ENCODE data around the gene KLHL3. TPM values are rescaled to one million over a fixed set of nuclear protein-coding genes. Genes with fewer than 3 reads are reported as not detected.

The KLHL3 gene
- total and polyA plus RNA-seq, 2 experiments from 2014 or later, result 4.9 to 10.8 TPM

GRCh38 chr5:137672881-137673280 is 63.0 kb downstream of the KLHL3 start:
- H3K36me3 Mint-ChIP-seq (ENCODE audit: low read depth), result peaks cover 3% of the 10 kb centered on the region; the same call in 2 of the 3 replicates
- Histone ChIP-seq H3K9me2 (ENCODE audit: insufficient read depth) (no peaks in the 10 kb centered on the region), H3F3A (replicated peaks; ENCODE audit: low read depth) (no peaks in the 10 kb centered on the region), H3K4me3 (no peak overlapping the region), H3K36me3 (ENCODE audit: insufficient read depth) (no peaks in the 10 kb centered on the region; the same call in 1 of the 2 replicates), H3K4me1 (ENCODE audit: insufficient read depth) (no peaks in the 10 kb centered on the region), H3K79me2 (replicated peaks; ENCODE audit: insufficient read depth) (no peaks in the 10 kb centered on the region), H4K20me1 (replicated peaks; ENCODE audit: insufficient read depth) (no peaks in the 10 kb centered on the region), H3K27ac (ENCODE audit: low read depth) (no peak overlapping the region), H3K4me2 (no peak overlapping the region), H2AFZ (no peak overlapping the region), H3K27me3 (ENCODE audit: insufficient read depth) (no peaks in the 10 kb centered on the region)
- H3K4me3 Mint-ChIP-seq, result no peak overlapping the region
- H3K9me3 Mint-ChIP-seq, result no peaks in the 10 kb centered on the region
- ATAC-seq (no peak), DNase-seq (ENCODE audit: low spot score) (no peak)
- no peaks in the 10 kb centered on the region for H3K4me1 Mint-ChIP-seq
- TF ChIP-seq EZH2 (IDR thresholded peaks at IDR 0.05; ENCODE audit: low read depth, unreplicated experiment), result no peak
- no peak for TF ChIP-seq POLR2AphosphoS5 (IDR thresholded peaks at IDR 0.05; ENCODE audit: low read depth)
- TF ChIP-seq ZNF114 (CRISPR knock-in tag; IDR thresholded peaks at IDR 0.05), result no peak
- TF ChIP-seq STAT1 (IDR thresholded peaks at IDR 0.05; ENCODE audit: unreplicated experiment), result no peak
- no peak for TF ChIP-seq NANOG (IDR thresholded peaks at IDR 0.05; ENCODE audit: borderline replicate concordance)
- no peak for TF ChIP-seq ZNF331 (CRISPR knock-in tag; IDR thresholded peaks at IDR 0.05; ENCODE audit: low read depth)
- no peak for TF ChIP-seq JUNB (IDR thresholded peaks at IDR 0.05; ENCODE audit: unreplicated experiment)
- no peak for TF ChIP-seq ZNF462 (CRISPR knock-in tag; IDR thresholded peaks at IDR 0.05)
- TF ChIP-seq EZH2phosphoT487 (IDR thresholded peaks at IDR 0.05; ENCODE audit: unreplicated experiment), result no peak
- no peak for TF ChIP-seq REST (IDR thresholded peaks at IDR 0.05; ENCODE audit: unreplicated experiment)
- TF ChIP-seq CTCF (conservative IDR thresholded peaks at IDR 0.05; ENCODE audit: low read depth in 2 of 2), result no peak
- TF ChIP-seq, protein P1, sequence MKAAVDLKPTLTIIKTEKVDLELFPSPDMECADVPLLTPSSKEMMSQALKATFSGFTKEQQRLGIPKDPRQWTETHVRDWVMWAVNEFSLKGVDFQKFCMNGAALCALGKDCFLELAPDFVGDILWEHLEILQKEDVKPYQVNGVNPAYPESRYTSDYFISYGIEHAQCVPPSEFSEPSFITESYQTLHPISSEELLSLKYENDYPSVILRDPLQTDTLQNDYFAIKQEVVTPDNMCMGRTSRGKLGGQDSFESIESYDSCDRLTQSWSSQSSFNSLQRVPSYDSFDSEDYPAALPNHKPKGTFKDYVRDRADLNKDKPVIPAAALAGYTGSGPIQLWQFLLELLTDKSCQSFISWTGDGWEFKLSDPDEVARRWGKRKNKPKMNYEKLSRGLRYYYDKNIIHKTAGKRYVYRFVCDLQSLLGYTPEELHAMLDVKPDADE (IDR thresholded peaks at IDR 0.05), result no peak
- no peak for TF ChIP-seq CREB1 (CRISPR knock-in tag; IDR thresholded peaks at IDR 0.05; ENCODE audit: low read depth)
- H3K27ac Mint-ChIP-seq, result no peak overlapping the region
- H3K27me3 Mint-ChIP-seq (ENCODE audit: insufficient read depth, low read depth, poor library complexity), result peaks cover 2% of the 10 kb centered on the region

All from GM23338 (cell line).